ENCODE measurements around the gene PSEN1.

Gene PSEN1

GRCh38 chr14:73249564-73250316 is 113.4 kb downstream of the PSEN1 start:
- no peak for DNase-seq (ENCODE audit: low spot score)
- TF ChIP-seq CTCF (IDR thresholded peaks at IDR 0.05; ENCODE audit: extremely low read depth, insufficient read depth, missing control alignments), result no peak
- in situ Hi-C loops (cut with MboI; ENCODE audit: low pct_unique_long_range_greater_than_20kb, low sequenced_read_pairs, unreplicated experiment), result no loop called here

GRCh38 chr14:73250317-73250713 is 114.0 kb downstream of the PSEN1 start:
- no peak for DNase-seq (ENCODE audit: low spot score)
- TF ChIP-seq CTCF (IDR thresholded peaks at IDR 0.05; ENCODE audit: extremely low read depth, insufficient read depth, missing control alignments), result no peak
- in situ Hi-C loops (cut with MboI; ENCODE audit: low pct_unique_long_range_greater_than_20kb, low sequenced_read_pairs, unreplicated experiment), result no loop called here

- in situ Hi-C loops (cut with MboI; ENCODE audit: low pct_unique_long_range_greater_than_20kb, low sequenced_read_pairs, unreplicated experiment), result no loop called here
- TF ChIP-seq CTCF (IDR thresholded peaks at IDR 0.05; ENCODE audit: extremely low read depth, insufficient read depth, missing control alignments), result no peak
- no peak for DNase-seq (ENCODE audit: low spot score)
Observed at GRCh38 chr14:73250781-73251500, 114.6 kb downstream of the PSEN1 start.

GRCh38 chr14:73251516-73252215 is 115.4 kb downstream of the PSEN1 start:
- in situ Hi-C loops (cut with MboI; ENCODE audit: low pct_unique_long_range_greater_than_20kb, low sequenced_read_pairs, unreplicated experiment), result no loop called here
- TF ChIP-seq CTCF (IDR thresholded peaks at IDR 0.05; ENCODE audit: extremely low read depth, insufficient read depth, missing control alignments), result no peak
- no peak for DNase-seq (ENCODE audit: low spot score)

- DNase-seq (ENCODE audit: low spot score), result no peak
- no peak for TF ChIP-seq CTCF (IDR thresholded peaks at IDR 0.05; ENCODE audit: extremely low read depth, insufficient read depth, missing control alignments)
- in situ Hi-C loops (cut with MboI; ENCODE audit: low pct_unique_long_range_greater_than_20kb, low sequenced_read_pairs, unreplicated experiment), result no loop called here
Observed at GRCh38 chr14:73252491-73253322, 116.4 kb downstream of the PSEN1 start.

GRCh38 chr14:73253323-73253610 is 117.0 kb downstream of the PSEN1 start:
- in situ Hi-C loops (cut with MboI; ENCODE audit: low pct_unique_long_range_greater_than_20kb, low sequenced_read_pairs, unreplicated experiment), result no loop called here
- DNase-seq (ENCODE audit: low spot score), result no peak
- TF ChIP-seq CTCF (IDR thresholded peaks at IDR 0.05; ENCODE audit: extremely low read depth, insufficient read depth, missing control alignments), result no peak
